Measurements from ENCODE around the gene GAPVD1. TPM values are rescaled to one million over a fixed set of nuclear protein-coding genes. Genes with fewer than 3 reads are reported as not detected.

Gene GAPVD1
- polyA plus RNA-seq, 2 of the 4 experiments (the other 2 are of a cell fraction): 18.2 to 23.0 TPM

GRCh38 chr9:125271081-125271480, 9.5 kb downstream of the GAPVD1 start:
- Histone ChIP-seq H3K27ac (no peak overlapping the region), H3K4me1 (peaks cover 18% of the 10 kb centered on the region), H3K4me3 (no peak overlapping the region), H3K4me2 (no peak overlapping the region), H3K9me3 (no peaks in the 10 kb centered on the region)
- no peak for TF ChIP-seq MYC (IDR thresholded peaks at IDR 0.05; ENCODE audit: borderline replicate concordance, low read length)
- TF ChIP-seq TP53 (CRISPR knock-in tag; IDR thresholded peaks at IDR 0.05): no peak
- TF ChIP-seq REST (IDR thresholded peaks at IDR 0.05): no peak
- WGBS (ENCODE audit: missing lambda C conversion rate): 91% methylated on average over 5 of the region's 5 CpGs
- POLR2A ChIA-PET: no interaction called here
- FAIRE-seq (no peak), ATAC-seq (no peak), DNase-seq (ENCODE audit: low read depth in 1 of 2, low spot score in 1 of 2) (no peak)
- CTCF ChIA-PET: interaction anchor here (4.1 kb wide), 1 partner anchor 15 kb away, joined by 14 read pairs; no protein-coding TSS in a partner anchor

GRCh38 chr9:125272697-125273096, 11.1 kb downstream of the GAPVD1 start:
- CTCF ChIA-PET: interaction anchor here (0.6 to 1.3 kb wide), 3 partner anchors 9 to 18 kb away, joined by 3 to 5 read pairs (median 4); no protein-coding TSS in a partner anchor
- peaks cover 25% of the 10 kb centered on the region for H3K4me1 ChIP-seq

GRCh38 chr9:125276771-125277170, 15.1 kb downstream of the GAPVD1 start:
- no peak for TF ChIP-seq MAFK (IDR thresholded peaks at IDR 0.05; ENCODE audit: partially characterized antibody)
- TF ChIP-seq CBX8 (IDR thresholded peaks at IDR 0.05): no peak
- TF ChIP-seq CHD2 (IDR thresholded peaks at IDR 0.05; ENCODE audit: low read length, partially characterized antibody): no peak
- no peak for TF ChIP-seq ATOH8 (CRISPR knock-in tag; IDR thresholded peaks at IDR 0.05; ENCODE audit: low read depth)
- no peak for TF ChIP-seq HOXA7 (CRISPR knock-in tag; IDR thresholded peaks at IDR 0.05)
- no peak for TF ChIP-seq HOXB13 (CRISPR knock-in tag; IDR thresholded peaks at IDR 0.05; ENCODE audit: low read depth)
- no peak for TF ChIP-seq MAX (IDR thresholded peaks at IDR 0.05)
- TF ChIP-seq HEYL (CRISPR knock-in tag; IDR thresholded peaks at IDR 0.05): no peak
- TF ChIP-seq GATA3 (IDR thresholded peaks at IDR 0.05; ENCODE audit: borderline replicate concordance): no peak
- TF ChIP-seq MAZ (IDR thresholded peaks at IDR 0.05; ENCODE audit: borderline replicate concordance, low read depth, low read length): no peak
- no peak for TF ChIP-seq HOXB5 (CRISPR knock-in tag; IDR thresholded peaks at IDR 0.05)
- no peak for TF ChIP-seq KDM1A (IDR thresholded peaks at IDR 0.05; ENCODE audit: low read depth)
- TF ChIP-seq BCL3 (IDR thresholded peaks at IDR 0.05): no peak
- TF ChIP-seq FOXS1 (CRISPR knock-in tag; IDR thresholded peaks at IDR 0.05): no peak
- no peak for ATAC-seq
- POLR2A ChIA-PET: interaction anchor here (1.1 kb wide), 1 partner anchor 35 kb away, joined by 3 read pairs; the partner anchor contains the start of gene HSPA5
- no peak for FAIRE-seq
- no peaks in the 10 kb centered on the region for H3K9me3 ChIP-seq
- no peak overlapping the region for H3K27ac ChIP-seq
- no peak overlapping the region for H3K4me3 ChIP-seq
- H3K4me2 ChIP-seq: no peak overlapping the region
- no peak for DNase-seq (ENCODE audit: low read depth in 1 of 2, low spot score in 1 of 2)
- peaks cover 22% of the 10 kb centered on the region for H3K4me1 ChIP-seq
- WGBS (ENCODE audit: missing lambda C conversion rate): 94% methylated on average over 4 of the region's 4 CpGs
- CTCF ChIA-PET: interaction anchor here (0.9 to 1.6 kb wide), 4 partner anchors 16 to 424 kb away, joined by 3 to 5 read pairs (median 4); partner anchors contain the start of genes GAPVD1 and WDR38

More at GRCh38 chr9:125272697-125273096, 11.1 kb downstream of the GAPVD1 start:
- peak overlapping the region; percentile 67 for H3K4me2 ChIP-seq
- WGBS (ENCODE audit: missing lambda C conversion rate): 47% methylated on average over 3 of the region's 3 CpGs
- ATAC-seq (peak in 1 of 2 experiments; percentile 37; a peak in 2 of 6 replicates), FAIRE-seq (no peak), DNase-seq (ENCODE audit: low read depth in 1 of 2, low spot score in 1 of 2) (no peak)
- POLR2A ChIA-PET: interaction anchor here (1.6 kb wide), 1 partner anchor 31 kb away, joined by 5 read pairs; the partner anchor contains the start of gene HSPA5
- peak overlapping the region in 1 of 2 experiments; percentile 47; a peak in 1 of 6 replicates for H3K27ac ChIP-seq
- no peak overlapping the region for H3K4me3 ChIP-seq
- H3K9me3 ChIP-seq: no peaks in the 10 kb centered on the region
- TF ChIP-seq HOXB13 (CRISPR knock-in tag; IDR thresholded peaks at IDR 0.05; ENCODE audit: low read depth): no peak
- TF ChIP-seq CHD4 (IDR thresholded peaks at IDR 0.05; ENCODE audit: borderline replicate concordance): no peak
- no peak for TF ChIP-seq RFX5 (IDR thresholded peaks at IDR 0.05)
- TF ChIP-seq RCOR1 (IDR thresholded peaks at IDR 0.05; ENCODE audit: low read depth, low read length): no peak
- TF ChIP-seq RARB (CRISPR knock-in tag; IDR thresholded peaks at IDR 0.05): no peak
- no peak for TF ChIP-seq POLR2A (IDR thresholded peaks at IDR 0.05; ENCODE audit: low read length)
- TF ChIP-seq CBX8 (IDR thresholded peaks at IDR 0.05): no peak
- no peak for TF ChIP-seq KDM1A (IDR thresholded peaks at IDR 0.05; ENCODE audit: low read depth)
- TF ChIP-seq RAD21 (conservative IDR thresholded peaks at IDR 0.05 in 1 of 2, IDR thresholded peaks at IDR 0.05 in 1 of 2): no peak
- no peak for TF ChIP-seq HOXB5 (CRISPR knock-in tag; IDR thresholded peaks at IDR 0.05)

Data from A549 (cell line).